Uterus (tissue), 2 donors: Measurements from ENCODE around the gene ELP1.

Experiments
- CTCF ChIP-seq, 4 experiments: fragments of 200-600 bp in 2 of 4; fragments of 450-650 bp in 2 of 4; sonication (generic) in 2 of 4; IDR thresholded peaks; one replicate each; pipeline ENCODE4 v1.5.1; 2016 to 2019; ENCODE audit warnings: antibody characterized with exemption in 4 of 4, mild to moderate bottlenecking in 2 of 4, moderate library complexity in 1 of 4
- POLR2A ChIP-seq, 2 donors: fragments of 450-650 bp; IDR thresholded peaks; one replicate each; pipeline ENCODE4 v1.6.1; 2016; ENCODE audit warnings: antibody characterized with exemption in 2 of 2, mild to moderate bottlenecking in 1 of 2, moderate library complexity in 1 of 2

- TF ChIP-seq CTCF (IDR thresholded peaks at IDR 0.05) (no peak), POLR2A (IDR thresholded peaks at IDR 0.05) (no peak)
Observed at GRCh38 chr9:108867829-108868228, 66.1 kb downstream of the ELP1 start.
